HepG2 (cell line): Measurements from ENCODE around the gene MYH15. TPM values are rescaled to one million over a fixed set of nuclear protein-coding genes. Genes with fewer than 3 reads are reported as not detected.

Source experiments
- ATAC-seq: fragments of 200-7000 bp; cut with Tn5 transposase; 3 replicates; pipeline ENCODE4 v1.9.1; 2020; ENCODE audit warnings: mild to moderate bottlenecking, moderate library complexity
- BruUV-seq: library from RNA; stranded (reverse); fragments of 400-500 nt; replicated peaks from 2 replicates; lab custom pipeline; 2021; lab: Mats Ljungman, UMichigan
- CTCF ChIA-PET: fragments of 300-600 bp; formaldehyde crosslinking; extraction: SDS; loops from one replicate; lab custom pipeline; 2021; ENCODE audit warnings: low total read pairs, inconsistent platforms, low intra/inter-chr PET ratio; lab: Yijun Ruan, JAX
- POLR2A ChIA-PET: fragments of 350-600 bp; sonication (Branson Sonifier 250); formaldehyde crosslinking; loops from one replicate; lab custom pipeline; 2020; ENCODE audit warnings: antibody characterized with exemption, inconsistent platforms; lab: Yijun Ruan, JAX
- DNase-seq: peaks from one replicate; pipeline ENCODE4 v3.0.0-alpha.2; 2015; ENCODE audit warnings: low spot score
- FAIRE-seq: peaks from 3 replicates; lab custom pipeline; 2011; peaks lifted over from hg19 to GRCh38; lab: Jason Lieb, UNC
- H2AFZ ChIP-seq: one replicate; pipeline ENCODE4 v1.6.1; 2011; ENCODE audit warnings: low read length, inconsistent platforms
- H3K27ac ChIP-seq: fragments of 300-600 bp; 3 replicates; pipeline ENCODE4 v1.8.0; 2011; ENCODE audit warnings: mixed run types, mild to moderate bottlenecking, mixed read lengths, low read length, inconsistent platforms; ENCODE audit not compliant: insufficient read depth; ENCODE audit errors: extremely low read length
- H3K27me3 ChIP-seq, 2 experiments: fragments of 200-600 bp in 1 of 2; 2 replicates in 1 of 2; 3 replicates in 1 of 2; pipeline versions ENCODE4 v1.6.0 to v1.8.0; 2011; ENCODE audit warnings: low read length in 2 of 2, mild to moderate bottlenecking in 2 of 2, moderate library complexity in 2 of 2, inconsistent platforms in 1 of 2; ENCODE audit not compliant: insufficient read depth in 2 of 2, control insufficient read depth in 1 of 2
- H3K36me3 ChIP-seq, 2 experiments: fragments of 200-600 bp in 1 of 2; replicated peaks in 1 of 2; 2 replicates in 1 of 2; 3 replicates in 1 of 2; pipeline versions ENCODE4 v1.5.1 to v1.8.0; 2011; ENCODE audit warnings: low read length in 2 of 2, inconsistent platforms in 1 of 2; ENCODE audit not compliant: insufficient read depth in 2 of 2, control insufficient read depth in 1 of 2
- H3K4me1 ChIP-seq: 2 replicates; pipeline ENCODE4 v1.5.1; 2012; ENCODE audit warnings: low read length, inconsistent platforms; ENCODE audit not compliant: insufficient read depth
- H3K4me2 ChIP-seq: 2 replicates; pipeline ENCODE4 v1.6.0; 2011; ENCODE audit warnings: low read depth, low read length, inconsistent platforms
- H3K4me3 ChIP-seq, 3 experiments: fragments of 200-600 bp in 1 of 3; sonication (generic), shearing (Covaris generic) in 1 of 3; replicated peaks in 1 of 3; 2 replicates each; pipeline ENCODE4 v1.5.1; 2011 to 2016; ENCODE audit warnings: low read length in 3 of 3, inconsistent platforms in 2 of 3, low read depth in 2 of 3, mild to moderate bottlenecking in 2 of 3, control low read depth in 1 of 3, mixed read lengths in 1 of 3; ENCODE audit not compliant: insufficient read depth in 1 of 3
- H3K79me2 ChIP-seq: one replicate; pipeline ENCODE4 v1.6.1; 2011; ENCODE audit warnings: low read length, inconsistent platforms; ENCODE audit not compliant: insufficient read depth
- H3K9ac ChIP-seq: 2 replicates; pipeline ENCODE4 v1.6.0; 2011; ENCODE audit warnings: mild to moderate bottlenecking, low read depth, low read length, inconsistent platforms; ENCODE audit not compliant: insufficient read depth
- H3K9me3 ChIP-seq: 2 replicates; pipeline ENCODE4 v1.5.1; 2012; ENCODE audit warnings: mild to moderate bottlenecking, low read length
- H4K20me1 ChIP-seq: 2 replicates; pipeline ENCODE4 v1.6.0; 2011; ENCODE audit warnings: inconsistent platforms, mild to moderate bottlenecking, low read length, moderate library complexity; ENCODE audit not compliant: insufficient read depth
- CBX2 ChIP-seq, 2 experiments: fragments of 200-600 bp in 1 of 2; sonication (generic); formaldehyde crosslinking in 1 of 2; IDR thresholded peaks; 2 replicates each; pipeline versions ENCODE4 v1.7.0 to v1.8.1; 2018 to 2022; ENCODE audit warnings: low read depth in 2 of 2, low read length in 1 of 2, mild to moderate bottlenecking in 1 of 2, missing genetic modification reagents in 1 of 2
- GATA4 ChIP-seq: sonication (generic); IDR thresholded peaks from 2 replicates; pipeline ENCODE4 v1.6.1; 2016; ENCODE audit warnings: antibody characterized with exemption, low read depth, borderline replicate concordance
- HDAC2 ChIP-seq: sonication (generic); formaldehyde crosslinking; IDR thresholded peaks from 2 replicates; pipeline ENCODE4 v1.4.0; 2020; ENCODE audit warnings: missing genetic modification reagents
- ONECUT2 ChIP-seq: sonication (generic); formaldehyde crosslinking; IDR thresholded peaks from 2 replicates; pipeline ENCODE4 v1.4.0; 2020; ENCODE audit warnings: missing genetic modification reagents
- RBAK ChIP-seq: sonication (generic); formaldehyde crosslinking; IDR thresholded peaks from 2 replicates; pipeline ENCODE4 v1.5.1; 2020; ENCODE audit warnings: mild to moderate bottlenecking, missing genetic modification reagents
- SAFB2 ChIP-seq: sonication (generic); formaldehyde crosslinking; IDR thresholded peaks from 2 replicates; pipeline ENCODE4 v1.5.1; 2020; ENCODE audit warnings: missing genetic modification reagents, low read depth, mild to moderate bottlenecking, borderline replicate concordance
- ZNF121 ChIP-seq: sonication (generic); formaldehyde crosslinking; IDR thresholded peaks from 2 replicates; pipeline ENCODE4 v1.5.0; 2020; ENCODE audit warnings: mild to moderate bottlenecking, missing genetic modification reagents
- ZNF329 ChIP-seq: sonication (generic); formaldehyde crosslinking; IDR thresholded peaks from 2 replicates; pipeline ENCODE4 v1.9.0; 2021; ENCODE audit warnings: low read depth, mild to moderate bottlenecking, missing genetic modification reagents
- ZNF430 ChIP-seq: sonication (generic); formaldehyde crosslinking; IDR thresholded peaks from 2 replicates; pipeline ENCODE4 v1.9.0; 2021; ENCODE audit warnings: mild to moderate bottlenecking, missing genetic modification reagents
- ZNF552 ChIP-seq: sonication (generic); formaldehyde crosslinking; IDR thresholded peaks from 2 replicates; pipeline ENCODE4 v1.9.0; 2022; ENCODE audit warnings: missing genetic modification reagents, mild to moderate bottlenecking, borderline replicate concordance
- ZNF672 ChIP-seq: sonication (generic); formaldehyde crosslinking; IDR thresholded peaks from 2 replicates; pipeline ENCODE4 v1.8.1; 2022; ENCODE audit warnings: missing genetic modification reagents
- ZNF720 ChIP-seq: sonication (generic); formaldehyde crosslinking; IDR thresholded peaks from 2 replicates; pipeline ENCODE4 v1.4.0; 2020; ENCODE audit warnings: missing genetic modification reagents
- WGBS: methylation state at CpG from one replicate; pipeline ENCODE4 v1.1.6; 2017; ENCODE audit warnings: low lambda C conversion rate; 5-methylcytosine and 5-hydroxymethylcytosine counted together
- in situ Hi-C: cut with HindIII; loops from 2 replicates; pipeline ENCODE4 v1.10.0; 2017; ENCODE audit warnings: low pct_unique_long_range_greater_than_20kb; ENCODE audit not compliant: extremely low pct_ligation_motif_present
- intact Hi-C: fragments of 100-400 bp; cut with micrococcal nuclease; formaldehyde crosslinking; loops from one replicate; pipeline ENCODE4 v1.10.0; 2022; ENCODE audit not compliant: unreplicated experiment
- polyA plus RNA-seq, 8 experiments: library from polyadenylated mRNA; depleted of rRNA in 3 of 8; stranded (reverse) in 7 of 8; unstranded in 1 of 8; fragments of >200 nt; fragmentation: Illumina TruSeq in 4 of 8; extraction: Trizol in 4 of 8; gene quantifications; 2 replicates each; pipeline versions ENCODE4 v1.2.1 to v1.2.3, GENCODE V29; 2011 to 2016; ENCODE audit warnings: low read depth in 4 of 8, missing spikeins in 1 of 8, mixed read lengths in 1 of 8; ENCODE audit not compliant: insufficient read depth in 1 of 8
- total RNA-seq, 5 experiments: library from RNA; depleted of rRNA; stranded (reverse); fragments of >200 nt; fragmentation: Illumina TruSeq; extraction: Trizol; gene quantifications; 2 replicates each; pipeline ENCODE4 v1.2.3, GENCODE V29; 2016; ENCODE audit warnings: low read depth in 1 of 5
- TF ChIP-seq, protein P1 (sequence below): IDR thresholded peaks from 2 replicates; pipeline ENCODE4 v1.6.1; 2016; ENCODE audit warnings: low read depth, borderline replicate concordance
- TF ChIP-seq, protein P2 (sequence below): IDR thresholded peaks from 2 replicates; pipeline ENCODE4 v1.6.1; 2016; ENCODE audit warnings: low read depth, control low read depth
- TF ChIP-seq, protein P3 (sequence below): sonication (generic); formaldehyde crosslinking; IDR thresholded peaks from 2 replicates; pipeline ENCODE4 v1.5.0; 2020; ENCODE audit warnings: mild to moderate bottlenecking, low read depth, missing genetic modification reagents, borderline replicate concordance
- TF ChIP-seq, protein P4 (sequence below): sonication (generic); formaldehyde crosslinking; IDR thresholded peaks from 2 replicates; pipeline ENCODE4 v1.5.0; 2020; ENCODE audit warnings: missing genetic modification reagents

MYH15 gene
- total and polyA plus RNA-seq, 2 of the 13 experiments (the other 11 are each of a cell fraction or from before 2014, with no cell fraction given) = 0.03 to 0.09 TPM

DNA sequence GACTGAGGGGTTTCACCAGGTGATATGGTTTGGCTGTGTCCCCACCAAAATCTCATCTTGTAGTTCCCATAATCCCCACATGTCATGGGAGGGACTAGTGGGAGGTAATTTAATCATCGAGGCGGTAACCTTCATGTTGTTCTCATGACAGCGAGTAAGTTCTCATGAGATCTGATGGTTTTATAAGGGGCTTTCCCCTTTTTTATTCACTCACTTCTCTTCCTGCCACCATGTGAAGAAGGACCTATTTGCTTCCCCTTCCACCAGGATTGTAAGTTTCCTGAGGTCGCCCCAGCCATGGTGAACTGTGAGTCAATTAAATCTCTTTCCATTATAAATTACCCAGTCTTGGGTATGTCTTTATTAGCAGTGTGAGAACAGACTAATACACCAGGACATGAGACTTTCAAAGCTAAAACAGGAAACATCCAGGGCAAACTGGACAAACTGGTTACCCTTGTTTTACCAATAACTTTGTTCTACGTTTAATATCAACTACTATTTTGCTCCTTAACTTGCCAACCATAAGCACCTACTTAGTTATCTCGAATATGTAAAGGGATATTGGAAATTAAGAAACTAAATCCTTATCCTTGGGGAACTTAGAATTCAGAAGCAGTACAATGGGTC is 98.2 kb downstream of the MYH15 start:
- ChIA-PET CTCF (no interaction called here), POLR2A (no interaction called here)
- H3K4me1 ChIP-seq = 0 out of 2 replicates have a peak, but pooled peaks cover under 1% of the 10 kb centered on the region
- no peaks in the 10 kb centered on the region for H3K9me3 ChIP-seq
- FAIRE-seq (no peak), ATAC-seq (no peak), DNase-seq (no peak)
- no peaks in the 10 kb centered on the region for H4K20me1 ChIP-seq
- H3K9ac ChIP-seq = no peak overlapping the region
- no peak overlapping the region for H3K4me2 ChIP-seq
- no TSS peak for BruUV-seq
- H3K27me3 ChIP-seq = peaks cover 0 to 4% of the 10 kb centered on the region in 2 experiments; a peak in 2 of 5 replicates
- no peak overlapping the region for H2AFZ ChIP-seq
- WGBS = 29% methylated on average over 6 of the region's 6 CpGs
- H3K79me2 ChIP-seq = no peaks in the 10 kb centered on the region
- in situ Hi-C loops (no loop called here), intact Hi-C loops (no loop called here)
- H3K27ac ChIP-seq = no peak overlapping the region
- H3K4me3 ChIP-seq = no peak overlapping the region
- TF ChIP-seq GATA4 (no peak), ZNF329 (CRISPR knock-in tag) (no peak), ZNF552 (CRISPR knock-in tag) (no peak), ZNF672 (CRISPR knock-in tag) (no peak), HDAC2 (CRISPR knock-in tag) (no peak), ONECUT2 (no peak), SAFB2 (no peak), ZNF430 (CRISPR knock-in tag) (no peak), CBX2 (IDR thresholded peaks at IDR 0.05; ENCODE audit: low read depth, low read length) (no peak), CBX2 (CRISPR knock-in tag; IDR thresholded peaks at IDR 0.05; ENCODE audit: low read depth) (no peak), ZNF121 (CRISPR knock-in tag) (no peak), RBAK (CRISPR knock-in tag) (no peak), ZNF720 (CRISPR knock-in tag) (no peak)
- TF ChIP-seq, protein P1, sequence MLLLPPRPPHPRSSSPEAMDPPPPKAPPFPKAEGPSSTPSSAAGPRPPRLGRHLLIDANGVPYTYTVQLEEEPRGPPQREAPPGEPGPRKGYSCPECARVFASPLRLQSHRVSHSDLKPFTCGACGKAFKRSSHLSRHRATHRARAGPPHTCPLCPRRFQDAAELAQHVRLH (CRISPR knock-in tag) = no peak
- TF ChIP-seq, protein P2, sequence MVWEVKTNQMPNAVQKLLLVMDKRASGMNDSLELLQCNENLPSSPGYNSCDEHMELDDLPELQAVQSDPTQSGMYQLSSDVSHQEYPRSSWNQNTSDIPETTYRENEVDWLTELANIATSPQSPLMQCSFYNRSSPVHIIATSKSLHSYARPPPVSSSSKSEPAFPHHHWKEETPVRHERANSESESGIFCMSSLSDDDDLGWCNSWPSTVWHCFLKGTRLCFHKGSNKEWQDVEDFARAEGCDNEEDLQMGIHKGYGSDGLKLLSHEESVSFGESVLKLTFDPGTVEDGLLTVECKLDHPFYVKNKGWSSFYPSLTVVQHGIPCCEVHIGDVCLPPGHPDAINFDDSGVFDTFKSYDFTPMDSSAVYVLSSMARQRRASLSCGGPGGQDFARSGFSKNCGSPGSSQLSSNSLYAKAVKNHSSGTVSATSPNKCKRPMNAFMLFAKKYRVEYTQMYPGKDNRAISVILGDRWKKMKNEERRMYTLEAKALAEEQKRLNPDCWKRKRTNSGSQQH (CRISPR knock-in tag) = no peak
- TF ChIP-seq, protein P3, sequence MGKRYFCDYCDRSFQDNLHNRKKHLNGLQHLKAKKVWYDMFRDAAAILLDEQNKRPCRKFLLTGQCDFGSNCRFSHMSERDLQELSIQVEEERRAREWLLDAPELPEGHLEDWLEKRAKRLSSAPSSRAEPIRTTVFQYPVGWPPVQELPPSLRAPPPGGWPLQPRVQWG (CRISPR knock-in tag) = no peak
- TF ChIP-seq, protein P4, sequence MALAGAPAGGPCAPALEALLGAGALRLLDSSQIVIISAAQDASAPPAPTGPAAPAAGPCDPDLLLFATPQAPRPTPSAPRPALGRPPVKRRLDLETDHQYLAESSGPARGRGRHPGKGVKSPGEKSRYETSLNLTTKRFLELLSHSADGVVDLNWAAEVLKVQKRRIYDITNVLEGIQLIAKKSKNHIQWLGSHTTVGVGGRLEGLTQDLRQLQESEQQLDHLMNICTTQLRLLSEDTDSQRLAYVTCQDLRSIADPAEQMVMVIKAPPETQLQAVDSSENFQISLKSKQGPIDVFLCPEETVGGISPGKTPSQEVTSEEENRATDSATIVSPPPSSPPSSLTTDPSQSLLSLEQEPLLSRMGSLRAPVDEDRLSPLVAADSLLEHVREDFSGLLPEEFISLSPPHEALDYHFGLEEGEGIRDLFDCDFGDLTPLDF (CRISPR knock-in tag) = no peak
- no peaks in the 10 kb centered on the region for H3K36me3 ChIP-seq
